ENCODE measurements around the gene ARL13A. TPM values are rescaled to one million over a fixed set of nuclear protein-coding genes. Genes with fewer than 3 reads are reported as not detected.

ARL13A gene
- total RNA-seq, 1 experiment from 2014 or later = not detected

GRCh38 chrX:100999451-100999850, 29.9 kb downstream of the ARL13A start:
- DNase-seq (ENCODE audit: low read depth, low spot score) (no peak), ATAC-seq (no peak)
- no peaks in the 10 kb centered on the region for H4K20me1 ChIP-seq (ENCODE audit: insufficient read depth)
- ChIA-PET RAD21 (ENCODE audit: low non-redundant PET in 1 of 2, low total read pairs in 2 of 2, uncharacterized antibody in 2 of 2, unreplicated experiment in 2 of 2) (no interaction called here), POLR2A (interaction anchor here (0.9 kb wide), 1 partner anchor 13 kb away, joined by 3 read pairs; no protein-coding TSS in a partner anchor), CTCF (no interaction called here)
- H3K36me3 ChIP-seq (ENCODE audit: control insufficient read depth in 1 of 2, insufficient read depth in 2 of 2, low read length in 2 of 2) = no peaks in the 10 kb centered on the region
- no peak overlapping the region for H2AFZ ChIP-seq (ENCODE audit: low read depth, low read length, poor library complexity, severe bottlenecking)
- peaks cover 12 to 23% of the 10 kb centered on the region in 2 experiments for H3K4me1 ChIP-seq (ENCODE audit: control insufficient read depth in 1 of 2, insufficient read depth in 2 of 2, low read length in 2 of 2)
- no peaks in the 10 kb centered on the region for H3K79me2 ChIP-seq (ENCODE audit: insufficient read depth, low read length)
- TF ChIP-seq EGR1 (IDR thresholded peaks at IDR 0.05; ENCODE audit: low read depth) (no peak), SRF (IDR thresholded peaks at IDR 0.05; ENCODE audit: low read depth) (no peak), EZH2phosphoT487 (IDR thresholded peaks at IDR 0.05; ENCODE audit: borderline replicate concordance) (no peak), CEBPB (IDR thresholded peaks at IDR 0.05; ENCODE audit: low read depth) (no peak), FOSL1 (IDR thresholded peaks at IDR 0.05; ENCODE audit: low read depth) (no peak), CTCF (IDR thresholded peaks at IDR 0.05 in 2 of 3, conservative IDR thresholded peaks at IDR 0.05 in 1 of 3; ENCODE audit: borderline replicate concordance in 1 of 3, insufficient read depth in 1 of 3, low read depth in 2 of 3, low read length in 2 of 3) (no peak), ZBTB33 (IDR thresholded peaks at IDR 0.05; ENCODE audit: extremely low read depth, insufficient replicate concordance, low read length) (no peak), SIN3A (IDR thresholded peaks at IDR 0.05; ENCODE audit: low read depth) (no peak), ZNF274 (IDR thresholded peaks at IDR 0.05; ENCODE audit: low read depth, low read length) (no peak)
- H3K4me2 ChIP-seq (ENCODE audit: low read length) = no peak overlapping the region
- no peak overlapping the region for H3K4me3 ChIP-seq (replicated peaks in 1 of 2; ENCODE audit: low read depth in 1 of 2, low read length in 2 of 2)
- intact Hi-C loops (cut with micrococcal nuclease) = no loop called here
- H3K27me3 ChIP-seq (ENCODE audit: insufficient read depth, low read length) = no peaks in the 10 kb centered on the region
- H3K9me2 ChIP-seq (ENCODE audit: insufficient read depth) = no peaks in the 10 kb centered on the region
- no peak overlapping the region for H3K27ac ChIP-seq (ENCODE audit: low read depth, low read length)
- H3K9ac ChIP-seq (ENCODE audit: low read length) = no peak overlapping the region
- no peaks in the 10 kb centered on the region for H3K9me3 ChIP-seq (ENCODE audit: control insufficient read depth in 1 of 2, insufficient read depth in 1 of 2, low read depth in 1 of 2, low read length in 2 of 2)
- no TSS peak for BruUV-seq (replicated peaks)
